Measurements from ENCODE around the gene YPEL5.

The YPEL5 gene

GRCh38 chr2:30172627-30173026, 25.8 kb downstream of the YPEL5 start:
- DNase-seq = no peak

DNA sequence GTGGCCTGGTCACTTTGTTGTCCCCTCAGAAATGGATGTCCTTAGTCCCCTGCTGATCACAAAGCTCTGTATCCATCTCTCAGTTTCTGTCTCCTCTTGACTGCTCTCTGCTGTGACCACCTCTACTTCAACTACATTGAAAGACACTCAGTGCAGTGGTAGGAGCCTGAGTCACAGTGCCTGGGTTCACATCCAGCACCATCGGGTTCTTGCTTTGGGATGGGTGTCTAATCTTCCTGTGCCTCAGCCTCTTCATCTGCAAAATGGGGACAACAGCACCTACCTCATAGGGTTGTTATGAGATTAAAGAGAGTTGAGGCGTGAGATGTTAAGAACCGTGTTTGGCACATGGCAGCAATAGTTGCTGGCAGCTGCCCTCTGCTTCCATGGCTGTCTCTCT, 30.6 kb downstream of the YPEL5 start:
- no peak for DNase-seq

- DNase-seq = no peak
Measured at GRCh38 chr2:30177956-30178355, 31.1 kb downstream of the YPEL5 start.

- DNase-seq = no peak
Measured at GRCh38 chr2:30178618-30179434, 32.0 kb downstream of the YPEL5 start.

- no peak for DNase-seq
Measured at GRCh38 chr2:30179536-30179935, 32.7 kb downstream of the YPEL5 start.

GRCh38 chr2:30180226-30180625, 33.4 kb downstream of the YPEL5 start:
- no peak for DNase-seq

DNA sequence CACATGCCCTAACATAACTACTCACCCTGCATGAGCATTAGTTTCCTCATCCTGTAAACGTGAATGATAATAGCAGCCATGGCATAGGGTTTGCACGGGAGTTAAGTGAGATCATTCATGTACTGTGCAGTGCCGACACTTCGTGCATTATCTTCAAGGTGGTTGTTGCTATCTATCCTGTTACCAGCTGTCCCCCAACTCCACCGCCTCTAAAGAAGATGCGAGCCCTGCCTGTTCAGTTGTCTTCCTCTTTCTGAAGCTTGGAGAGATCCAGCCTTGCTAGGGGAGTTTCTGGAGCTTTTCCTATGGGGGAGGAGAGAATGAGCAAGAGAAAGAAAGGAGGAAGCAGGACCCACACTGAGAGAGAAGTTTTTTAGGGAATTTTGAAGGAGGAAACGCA, 34.4 kb downstream of the YPEL5 start:
- no peak for DNase-seq

- DNase-seq = no peak
Measured at GRCh38 chr2:30184035-30184434, 37.2 kb downstream of the YPEL5 start.

- DNase-seq = no peak
Measured at GRCh38 chr2:30185178-30185577, 38.4 kb downstream of the YPEL5 start.

DNA sequence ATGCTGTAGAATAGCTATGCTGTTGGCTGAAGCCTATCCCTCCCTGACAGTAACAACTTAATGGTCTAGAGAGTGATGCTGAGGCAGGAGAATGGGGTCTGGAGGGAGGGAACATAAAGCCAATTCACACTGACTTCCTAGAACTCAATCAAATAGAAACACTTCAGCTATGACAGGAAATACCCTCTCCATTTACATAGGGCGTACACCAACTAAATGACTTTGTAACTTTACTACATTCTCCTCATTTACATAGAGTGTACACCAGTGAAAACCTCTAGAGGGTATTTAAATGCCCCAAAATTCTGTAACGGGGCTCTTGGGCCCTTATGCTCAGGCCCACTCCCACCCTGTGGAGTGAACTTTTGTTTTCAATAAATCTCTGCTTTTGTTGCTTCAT, 41.5 kb downstream of the YPEL5 start:
- DNase-seq = no peak

DNA sequence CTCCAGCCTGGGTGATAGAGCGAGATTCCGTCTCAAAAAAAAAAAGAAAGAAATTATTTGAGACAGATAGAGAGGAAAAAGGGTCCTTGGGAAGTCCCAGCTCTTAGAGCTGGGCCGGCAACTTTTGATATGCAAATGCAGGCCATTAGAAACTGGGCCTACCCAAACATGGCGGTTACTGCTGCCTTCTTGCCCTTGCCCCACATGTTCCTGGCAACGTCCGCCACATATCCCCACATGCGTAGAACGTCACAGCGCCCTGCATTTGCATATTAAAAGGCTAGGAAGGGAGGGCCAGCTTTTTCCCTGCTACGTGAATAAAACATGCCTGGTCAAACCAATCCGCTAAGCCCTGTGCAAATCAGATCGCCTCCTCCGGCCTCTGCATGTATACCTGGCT, 43.8 kb downstream of the YPEL5 start:
- DNase-seq = no peak

DNA sequence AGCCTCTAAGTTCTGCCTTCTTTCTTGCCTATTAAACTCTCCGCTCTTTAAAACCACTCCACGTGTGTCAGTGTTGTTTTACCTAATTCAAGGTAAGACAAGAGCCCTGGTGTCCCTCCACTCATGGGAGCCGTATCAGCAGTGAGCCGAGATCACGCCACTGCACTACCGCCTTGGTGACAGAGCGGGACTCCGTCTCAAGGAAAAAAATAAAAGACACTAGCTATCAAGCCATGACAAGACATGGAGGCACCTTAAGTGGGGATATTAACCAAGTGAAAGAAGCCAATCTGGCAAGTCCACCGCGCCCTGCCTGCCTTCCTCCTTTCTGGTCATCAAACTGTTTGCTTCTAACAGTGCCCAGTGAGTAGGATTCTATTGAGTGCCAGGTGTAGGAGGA, 44.3 kb downstream of the YPEL5 start:
- DNase-seq = no peak

GRCh38 chr2:30191819-30192271, 45.0 kb downstream of the YPEL5 start:
- no peak for DNase-seq

GRCh38 chr2:30192314-30192713, 45.5 kb downstream of the YPEL5 start:
- no peak for DNase-seq

- DNase-seq = no peak
Measured at GRCh38 chr2:30193104-30193681, 46.4 kb downstream of the YPEL5 start.

DNA sequence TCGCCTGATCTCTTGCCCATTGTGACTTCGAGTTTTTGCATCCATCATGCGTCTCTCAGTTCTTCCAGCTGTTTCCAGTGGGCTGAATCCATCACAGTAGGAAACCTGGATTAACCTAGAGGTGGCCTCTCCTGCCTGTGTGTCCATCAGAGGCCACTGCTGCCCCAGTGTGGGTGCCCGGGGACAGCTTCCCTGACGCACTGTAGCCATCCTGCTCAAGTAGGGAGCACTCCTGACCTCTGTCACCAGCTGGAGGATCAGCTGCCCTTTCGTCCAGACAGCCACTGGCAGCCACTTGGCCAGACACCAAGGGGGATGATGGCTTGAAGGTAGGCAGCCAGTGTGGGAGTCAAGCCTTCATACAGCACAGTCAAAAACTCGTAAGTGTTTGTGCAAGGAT, 47.6 kb downstream of the YPEL5 start:
- no peak for DNase-seq

- no peak for DNase-seq
Measured at GRCh38 chr2:30195016-30195415, 48.2 kb downstream of the YPEL5 start.

DNA sequence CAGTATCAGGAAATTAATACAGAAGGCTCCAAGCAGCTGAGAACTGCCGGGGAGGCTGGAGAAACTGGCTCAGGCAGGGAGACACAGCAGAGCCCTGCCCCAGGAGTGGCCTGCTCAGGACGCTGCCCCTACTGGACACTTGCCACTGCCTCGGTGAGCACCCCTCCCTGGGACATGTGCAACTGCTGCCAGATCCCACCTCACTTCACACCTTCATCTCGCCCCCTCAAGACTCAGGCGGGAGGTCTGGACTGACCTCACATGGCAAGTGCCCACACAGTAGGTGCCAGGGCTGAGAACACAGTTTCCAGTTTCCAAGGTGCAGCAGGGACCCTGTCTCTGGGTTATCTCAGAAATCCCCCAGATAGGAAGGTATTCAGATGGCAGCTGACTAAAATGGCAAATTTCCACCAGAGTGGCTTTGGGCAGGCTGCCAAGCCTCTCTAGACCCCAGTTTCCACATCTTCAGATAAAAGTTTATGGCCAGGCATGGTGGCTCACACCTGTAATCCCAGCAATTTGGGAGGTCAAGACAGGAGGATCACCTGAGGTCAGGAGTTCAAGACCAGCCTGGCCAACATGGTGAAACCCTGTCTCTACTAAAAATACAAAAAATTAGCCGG, 50.9 kb downstream of the YPEL5 start:
- DNase-seq = no peak

GRCh38 chr2:30201990-30202389, 55.2 kb downstream of the YPEL5 start:
- no peak for DNase-seq

GRCh38 chr2:30203156-30203555, 56.3 kb downstream of the YPEL5 start:
- DNase-seq = no peak

- no peak for DNase-seq
Measured at GRCh38 chr2:30204281-30204680, 57.5 kb downstream of the YPEL5 start.

DNA sequence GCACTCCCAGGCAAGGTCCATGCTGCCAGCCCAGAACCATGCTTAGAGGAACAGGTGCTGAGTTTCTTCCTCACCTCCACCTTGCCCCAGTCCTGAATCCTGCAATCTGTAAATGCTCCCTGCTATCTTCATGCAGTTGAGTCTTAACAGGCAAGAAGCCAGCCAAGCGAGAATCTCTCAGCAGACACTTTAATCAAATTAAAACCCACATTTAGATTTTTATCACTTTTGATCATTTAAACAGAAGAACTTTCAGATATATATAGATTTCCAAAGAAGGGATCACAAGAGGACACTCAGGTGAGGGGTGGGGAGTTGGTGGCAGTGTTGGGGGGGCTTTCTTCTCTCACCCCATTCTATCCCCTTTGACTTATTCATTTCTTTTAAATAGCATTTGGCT, 58.6 kb downstream of the YPEL5 start:
- DNase-seq = no peak

DNA sequence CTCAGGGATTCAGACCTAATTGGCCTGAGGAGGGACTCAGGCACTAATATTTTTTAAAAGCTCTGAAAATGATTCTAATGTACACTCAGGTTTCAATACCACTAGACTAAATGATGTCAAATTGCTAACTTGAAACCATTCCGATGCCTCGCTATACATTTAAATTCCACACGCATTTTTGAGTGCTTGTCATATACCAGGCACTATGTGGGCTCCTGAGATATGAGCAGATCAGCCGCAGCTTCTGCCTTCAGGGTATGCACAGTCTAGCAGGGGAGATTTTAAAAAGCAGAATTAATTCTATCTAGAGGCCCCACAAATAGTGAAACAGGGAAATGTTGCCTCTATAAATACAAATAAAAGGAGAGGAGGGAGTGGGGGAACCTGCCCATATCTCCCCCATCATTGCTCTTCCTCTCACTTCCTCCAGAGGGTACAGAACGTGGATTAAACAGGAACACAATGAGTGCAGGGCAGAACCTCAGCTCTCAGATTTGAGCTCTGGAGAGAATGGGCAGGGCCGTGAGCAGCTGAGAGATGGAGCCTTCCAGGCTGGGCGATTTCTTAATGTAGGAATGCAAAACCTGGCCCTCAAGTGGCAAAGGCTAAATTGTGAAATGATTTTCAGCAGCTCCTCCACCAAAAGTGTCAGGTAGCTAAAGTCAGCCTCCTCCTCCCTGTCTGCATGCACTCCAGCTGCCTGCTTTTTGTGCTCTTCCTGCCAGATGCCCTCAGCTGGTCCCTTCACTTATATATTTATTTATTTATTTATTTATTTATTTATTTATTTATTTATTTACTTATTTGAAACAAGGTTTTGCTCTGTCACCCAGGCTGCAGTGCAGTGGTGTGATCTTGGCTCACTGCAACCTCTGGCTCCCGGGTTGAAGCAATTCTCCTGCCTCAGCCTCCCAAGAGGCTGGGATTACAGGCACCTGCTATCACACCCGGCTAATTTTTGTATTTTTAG, 59.9 kb downstream of the YPEL5 start:
- no peak for DNase-seq

All from stimulated activated CD4-positive, alpha-beta T cell treated with anti-CD3 and anti-CD28 coated beads, Interleukin-4, amount 100 ng/mL, for 24 hours (primary cell).